H9 (cell line): Measurements from ENCODE around the gene TOP3B. TPM values are rescaled to one million over a fixed set of nuclear protein-coding genes. Genes with fewer than 3 reads are reported as not detected.

Source experiments
- DNase-seq: peaks from one replicate; pipeline ENCODE4 v3.0.0-alpha.2; 2017
- H2AFZ ChIP-seq: one replicate; pipeline ENCODE4 v1.6.1; 2013; ENCODE audit warnings: mild to moderate bottlenecking, low read length, control low read depth, moderate library complexity
- H2AK5ac ChIP-seq: 2 replicates; pipeline ENCODE4 v1.6.1; 2013; ENCODE audit warnings: low read length, control low read depth, mixed read lengths; ENCODE audit not compliant: insufficient read length
- H2BK120ac ChIP-seq: one replicate; pipeline ENCODE4 v1.6.1; 2013; ENCODE audit warnings: low read depth, mild to moderate bottlenecking, low read length, control low read depth, inconsistent platforms; ENCODE audit not compliant: poor library complexity, severe bottlenecking
- H2BK12ac ChIP-seq: 2 replicates; pipeline ENCODE4 v1.6.1; 2013; ENCODE audit warnings: low read length, control low read depth, mixed read lengths, low read depth; ENCODE audit not compliant: insufficient read length
- H2BK15ac ChIP-seq: 2 replicates; pipeline ENCODE4 v1.6.1; 2013; ENCODE audit warnings: low read depth, low read length, control low read depth
- H2BK20ac ChIP-seq: one replicate; pipeline ENCODE4 v1.6.1; 2013; ENCODE audit warnings: low read depth, mild to moderate bottlenecking, low read length, control low read depth, inconsistent platforms; ENCODE audit not compliant: poor library complexity, severe bottlenecking
- H2BK5ac ChIP-seq: 2 replicates; pipeline ENCODE4 v1.6.1; 2013; ENCODE audit warnings: low read length, control low read depth, mixed read lengths; ENCODE audit not compliant: insufficient read length
- H3K14ac ChIP-seq: 2 replicates; pipeline ENCODE4 v1.6.1; 2013; ENCODE audit warnings: low read length, control low read depth; ENCODE audit not compliant: insufficient read depth
- H3K18ac ChIP-seq: 2 replicates; pipeline ENCODE4 v1.6.1; 2013; ENCODE audit warnings: low read depth, mild to moderate bottlenecking, mixed read lengths, low read length, control low read depth; ENCODE audit not compliant: insufficient read length
- H3K23ac ChIP-seq: 2 replicates; pipeline ENCODE4 v1.6.1; 2013; ENCODE audit warnings: low read length, control low read depth, mixed read lengths, low read depth; ENCODE audit not compliant: insufficient read length
- H3K23me2 ChIP-seq: 2 replicates; pipeline ENCODE4 v1.6.1; 2013; ENCODE audit warnings: low read depth, mild to moderate bottlenecking, mixed read lengths, low read length, control low read depth; ENCODE audit not compliant: insufficient read length, poor library complexity, severe bottlenecking
- H3K27ac ChIP-seq: 2 replicates; pipeline ENCODE4 v1.5.1; 2013; ENCODE audit warnings: low read length, control low read depth, mixed read lengths, low read depth; ENCODE audit not compliant: insufficient read length
- H3K27me3 ChIP-seq: 2 replicates; pipeline ENCODE4 v1.6.1; 2013; ENCODE audit warnings: low read length, control low read depth, inconsistent platforms; ENCODE audit not compliant: insufficient read depth
- H3K4ac ChIP-seq: 2 replicates; pipeline ENCODE4 v1.6.1; 2013; ENCODE audit warnings: low read depth, mild to moderate bottlenecking, control low read depth, inconsistent platforms, low read length, moderate library complexity
- H3K4me1 ChIP-seq: 2 replicates; pipeline ENCODE4 v1.6.1; 2013; ENCODE audit warnings: low read length, control low read depth, inconsistent platforms; ENCODE audit not compliant: insufficient read depth
- H3K4me2 ChIP-seq: 2 replicates; pipeline ENCODE4 v1.6.1; 2013; ENCODE audit warnings: low read length, control low read depth, mixed read lengths; ENCODE audit not compliant: insufficient read length, insufficient read depth
- H3K56ac ChIP-seq: 2 replicates; pipeline ENCODE4 v1.6.1; 2013; ENCODE audit warnings: low read depth, mild to moderate bottlenecking, mixed read lengths, low read length, control low read depth; ENCODE audit not compliant: insufficient read length
- H3K79me1 ChIP-seq: 2 replicates; pipeline ENCODE4 v1.6.1; 2013; ENCODE audit warnings: low read depth, mild to moderate bottlenecking, moderate library complexity, low read length, control low read depth, inconsistent platforms; ENCODE audit not compliant: insufficient read depth, poor library complexity, severe bottlenecking
- H3K79me2 ChIP-seq: 2 replicates; pipeline ENCODE4 v1.6.1; 2013; ENCODE audit warnings: low read length, control low read depth, inconsistent platforms; ENCODE audit not compliant: insufficient read depth
- H3K9ac ChIP-seq: 2 replicates; pipeline ENCODE4 v1.6.1; 2013; ENCODE audit warnings: low read length, control low read depth, mixed read lengths; ENCODE audit not compliant: insufficient read length; ENCODE audit errors: extremely low read depth
- H3K9me3 ChIP-seq: one replicate; pipeline ENCODE4 v1.6.1; 2013; ENCODE audit warnings: low read depth, low read length, inconsistent platforms; ENCODE audit not compliant: control insufficient read depth
- H3T11ph ChIP-seq: one replicate; pipeline ENCODE4 v1.6.1; 2013; ENCODE audit warnings: mild to moderate bottlenecking, low read length, control low read depth, inconsistent platforms
- H4K20me1 ChIP-seq: one replicate; pipeline ENCODE4 v1.6.1; 2013; ENCODE audit not compliant: control insufficient read depth, insufficient read length, insufficient read depth
- H4K5ac ChIP-seq: 2 replicates; pipeline ENCODE4 v1.6.1; 2013; ENCODE audit warnings: low read depth, mild to moderate bottlenecking, mixed read lengths, low read length, control low read depth; ENCODE audit not compliant: insufficient read length
- H4K8ac ChIP-seq: replicated peaks from 2 replicates; pipeline ENCODE4 v1.6.1; 2013; ENCODE audit warnings: low read length, control low read depth, mixed read lengths, low read depth; ENCODE audit not compliant: insufficient read length
- H4K91ac ChIP-seq: 2 replicates; pipeline ENCODE4 v1.6.1; 2013; ENCODE audit warnings: low read depth, mild to moderate bottlenecking, moderate library complexity, mixed read lengths, low read length, control low read depth; ENCODE audit not compliant: insufficient read length
- H3K27ac Mint-ChIP-seq, 3 experiments: 2 replicates in 2 of 3; 3 replicates in 1 of 3; pipeline ENCODE4 v1.8.0; 2020 to 2021; ENCODE audit warnings: mixed read lengths in 3 of 3, mild to moderate bottlenecking in 1 of 3, moderate library complexity in 1 of 3
- H3K27me3 Mint-ChIP-seq: 2 replicates; pipeline ENCODE4 v1.8.0; 2021; ENCODE audit warnings: low read depth, mild to moderate bottlenecking, moderate library complexity, mixed read lengths
- H3K36me3 Mint-ChIP-seq, 3 experiments: 2 replicates in 2 of 3; 3 replicates in 1 of 3; pipeline ENCODE4 v1.8.0; 2020 to 2021; ENCODE audit warnings: low read depth in 3 of 3, mixed read lengths in 3 of 3; ENCODE audit not compliant: insufficient read depth in 1 of 3
- H3K4me1 Mint-ChIP-seq, 2 experiments: 2 replicates each; pipeline ENCODE4 v1.8.0; 2020; ENCODE audit warnings: mixed read lengths in 2 of 2
- H3K4me3 Mint-ChIP-seq, 2 experiments: 2 replicates in 1 of 2; 3 replicates in 1 of 2; pipeline ENCODE4 v1.8.0; 2020 to 2021; ENCODE audit warnings: mild to moderate bottlenecking in 2 of 2, mixed read lengths in 2 of 2, moderate library complexity in 1 of 2
- H3K9me3 Mint-ChIP-seq, 2 experiments: 2 replicates in 1 of 2; 3 replicates in 1 of 2; pipeline ENCODE4 v1.8.0; 2020; ENCODE audit warnings: mild to moderate bottlenecking in 2 of 2, mixed read lengths in 2 of 2, moderate library complexity in 1 of 2
- WGBS: extraction: QIAGEN DNeasy Blood & Tissue Kit; methylation state at CpG from one replicate; pipeline ENCODE4 v1.1.7; 2013; ENCODE audit warnings: missing lambda C conversion rate, low lambda C conversion rate, mixed read lengths; ENCODE audit not compliant: insufficient read length; ENCODE audit errors: extremely low coverage; 5-methylcytosine and 5-hydroxymethylcytosine counted together
- total RNA-seq: library from RNA; stranded (reverse); gene quantifications from 2 replicates; pipeline ENCODE4 v1.2.1, GENCODE V29; 2021
- TF ChIP-seq, protein P1 (sequence below): fragments of 200-600 bp; sonication (generic); conservative IDR thresholded peaks from 3 replicates; pipeline ENCODE4 v1.8.0; 2021; ENCODE audit warnings: antibody characterized with exemption, mild to moderate bottlenecking

TOP3B gene
- total RNA-seq, 1 experiment from 2014 or later: 55.2 TPM

DNA sequence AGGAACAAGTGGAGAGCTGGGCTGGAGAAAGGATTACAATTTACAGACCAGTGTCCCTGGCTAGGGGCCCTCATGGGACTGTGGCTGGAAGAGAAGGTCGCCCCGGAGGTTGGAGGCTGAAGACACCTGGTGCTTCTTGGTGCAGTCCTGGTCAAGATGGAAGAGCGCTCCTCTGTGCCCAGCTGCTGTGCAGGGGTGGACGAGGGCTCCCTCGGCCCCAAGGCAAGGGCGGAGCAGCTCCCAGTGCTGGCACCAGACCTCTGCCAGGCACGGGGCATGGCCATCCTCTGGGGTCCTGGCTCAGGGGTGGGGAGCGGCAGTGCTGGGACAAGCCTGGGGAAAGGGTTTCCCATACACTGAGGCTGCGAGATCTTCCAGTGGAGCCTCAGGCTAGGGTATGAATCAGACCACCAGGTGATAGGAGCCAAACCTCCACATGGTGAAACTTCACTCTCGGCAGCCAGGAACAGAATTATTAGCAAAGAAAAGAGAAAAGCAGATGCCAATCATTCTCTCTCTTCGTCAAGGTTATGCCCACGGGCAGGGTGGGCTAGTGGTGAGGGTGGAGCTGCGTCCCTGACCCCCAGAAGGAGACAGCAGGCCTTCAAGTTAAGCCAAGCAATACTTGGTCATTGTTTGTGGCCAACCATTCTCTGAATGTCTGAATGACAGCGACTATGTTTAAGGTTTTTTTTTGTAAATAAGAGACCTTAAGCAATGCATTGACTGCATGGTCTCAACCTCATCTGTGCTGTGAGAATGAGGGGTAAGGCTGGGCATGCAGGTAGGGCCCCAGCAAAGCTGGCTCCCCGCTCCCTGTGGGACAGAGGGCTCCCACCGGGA is 62.0 kb downstream of the TOP3B start:
- peaks cover 51 to 66% of the 10 kb centered on the region in 2 experiments for H3K4me1 Mint-ChIP-seq
- TF ChIP-seq, protein P1, sequence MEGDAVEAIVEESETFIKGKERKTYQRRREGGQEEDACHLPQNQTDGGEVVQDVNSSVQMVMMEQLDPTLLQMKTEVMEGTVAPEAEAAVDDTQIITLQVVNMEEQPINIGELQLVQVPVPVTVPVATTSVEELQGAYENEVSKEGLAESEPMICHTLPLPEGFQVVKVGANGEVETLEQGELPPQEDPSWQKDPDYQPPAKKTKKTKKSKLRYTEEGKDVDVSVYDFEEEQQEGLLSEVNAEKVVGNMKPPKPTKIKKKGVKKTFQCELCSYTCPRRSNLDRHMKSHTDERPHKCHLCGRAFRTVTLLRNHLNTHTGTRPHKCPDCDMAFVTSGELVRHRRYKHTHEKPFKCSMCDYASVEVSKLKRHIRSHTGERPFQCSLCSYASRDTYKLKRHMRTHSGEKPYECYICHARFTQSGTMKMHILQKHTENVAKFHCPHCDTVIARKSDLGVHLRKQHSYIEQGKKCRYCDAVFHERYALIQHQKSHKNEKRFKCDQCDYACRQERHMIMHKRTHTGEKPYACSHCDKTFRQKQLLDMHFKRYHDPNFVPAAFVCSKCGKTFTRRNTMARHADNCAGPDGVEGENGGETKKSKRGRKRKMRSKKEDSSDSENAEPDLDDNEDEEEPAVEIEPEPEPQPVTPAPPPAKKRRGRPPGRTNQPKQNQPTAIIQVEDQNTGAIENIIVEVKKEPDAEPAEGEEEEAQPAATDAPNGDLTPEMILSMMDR: no peak

More for the DNA sequence above, 62.0 kb downstream of the TOP3B start:
- H2BK120ac ChIP-seq: no peak overlapping the region
- no peaks in the 10 kb centered on the region for H3K27me3 ChIP-seq
- H3K27ac Mint-ChIP-seq: peak overlapping the region; percentile 82 to 94 (median 93); a peak in 5 of 7 replicates
- H3K56ac ChIP-seq: no peak overlapping the region
- peaks cover 8% of the 10 kb centered on the region; the same call in 1 of the 2 replicates for H3K4me1 ChIP-seq
- H3K23ac ChIP-seq: no peak overlapping the region
- H3K4me3 Mint-ChIP-seq: peak overlapping the region in 1 of 2 experiments; percentile 42; a peak in 1 of 5 replicates
- peak overlapping the region; percentile 44; the same call in 1 of the 2 replicates for H3K14ac ChIP-seq
- no peaks in the 10 kb centered on the region for H3K9me3 ChIP-seq
- H4K91ac ChIP-seq: no peak overlapping the region
- H3K4ac ChIP-seq: no peak overlapping the region
- peaks cover 2 to 4% (median 2%) of the 10 kb centered on the region in 3 experiments; a peak in 2 of 7 replicates for H3K36me3 Mint-ChIP-seq
- H2AK5ac ChIP-seq: no peak overlapping the region
- H3K27ac ChIP-seq: no peak overlapping the region
- H3K9ac ChIP-seq: no peak overlapping the region
- no CpG with 5 or more reads among the region's 16 CpGs for WGBS
- peak overlapping the region; percentile 58 for H2BK12ac ChIP-seq
- no peak overlapping the region for H2BK5ac ChIP-seq
- H4K20me1 ChIP-seq: no peaks in the 10 kb centered on the region
- no peak overlapping the region for H3T11ph ChIP-seq
- H3K79me2 ChIP-seq: no peaks in the 10 kb centered on the region
- no peaks in the 10 kb centered on the region for H3K9me3 Mint-ChIP-seq
- H4K5ac ChIP-seq: no peak overlapping the region
- H2BK20ac ChIP-seq: no peak overlapping the region
- DNase-seq: no peak
- H3K27me3 Mint-ChIP-seq: peaks cover under 1% of the 10 kb centered on the region; the same call in 1 of the 2 replicates
- no peak overlapping the region for H2BK15ac ChIP-seq
- peak overlapping the region; percentile 2 for H3K18ac ChIP-seq
- no peaks in the 10 kb centered on the region for H3K23me2 ChIP-seq
- H2AFZ ChIP-seq: no peak overlapping the region
- no peaks in the 10 kb centered on the region for H3K79me1 ChIP-seq
- no peak overlapping the region for H4K8ac ChIP-seq
- no peak overlapping the region for H3K4me2 ChIP-seq
